GM12801 (cell line): ENCODE measurements around the gene SH3YL1.

Experiments used
- TF ChIP-seq, protein P1 (sequence below): IDR thresholded peaks from one replicate; pipeline ENCODE4 v1.5.1; 2011; ENCODE audit warnings: control low read depth; ENCODE audit not compliant: insufficient read length; ENCODE audit errors: extremely low read depth

SH3YL1 gene

DNA sequence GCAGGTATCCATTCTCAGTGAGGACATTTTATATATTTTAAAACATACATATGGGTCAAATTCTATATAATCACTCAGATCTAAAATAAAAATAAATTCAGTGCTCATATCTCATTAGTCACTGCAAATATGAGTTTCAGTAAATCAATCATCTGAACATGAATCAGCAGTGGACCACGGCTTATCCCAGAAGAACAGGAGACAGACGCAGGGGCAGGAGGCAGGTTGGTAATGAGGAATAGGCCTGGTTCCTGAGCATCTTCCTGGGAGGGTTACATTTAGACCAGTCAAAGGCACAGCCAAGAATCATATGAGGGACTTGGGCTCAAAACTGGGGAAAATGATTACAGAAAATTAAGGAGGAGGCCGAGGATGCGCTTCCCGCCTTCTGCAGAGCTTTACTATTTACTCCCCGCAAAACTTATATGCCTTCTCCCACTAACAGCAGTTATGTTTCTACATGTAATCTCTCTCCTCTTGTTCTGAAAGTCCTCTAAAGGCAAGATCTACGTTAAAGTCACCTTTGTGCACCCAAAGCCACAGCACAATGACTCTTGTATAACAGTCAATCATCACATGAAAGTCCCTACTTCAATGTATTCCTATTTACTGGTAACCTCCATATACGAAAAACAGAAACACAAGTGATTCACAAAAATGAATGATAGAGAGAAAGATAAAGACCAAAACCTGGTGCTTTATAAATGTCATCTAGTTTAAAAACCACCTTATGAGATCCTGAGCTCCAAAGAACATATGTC lies 35.1 kb downstream of the SH3YL1 start:
- TF ChIP-seq, protein P1, sequence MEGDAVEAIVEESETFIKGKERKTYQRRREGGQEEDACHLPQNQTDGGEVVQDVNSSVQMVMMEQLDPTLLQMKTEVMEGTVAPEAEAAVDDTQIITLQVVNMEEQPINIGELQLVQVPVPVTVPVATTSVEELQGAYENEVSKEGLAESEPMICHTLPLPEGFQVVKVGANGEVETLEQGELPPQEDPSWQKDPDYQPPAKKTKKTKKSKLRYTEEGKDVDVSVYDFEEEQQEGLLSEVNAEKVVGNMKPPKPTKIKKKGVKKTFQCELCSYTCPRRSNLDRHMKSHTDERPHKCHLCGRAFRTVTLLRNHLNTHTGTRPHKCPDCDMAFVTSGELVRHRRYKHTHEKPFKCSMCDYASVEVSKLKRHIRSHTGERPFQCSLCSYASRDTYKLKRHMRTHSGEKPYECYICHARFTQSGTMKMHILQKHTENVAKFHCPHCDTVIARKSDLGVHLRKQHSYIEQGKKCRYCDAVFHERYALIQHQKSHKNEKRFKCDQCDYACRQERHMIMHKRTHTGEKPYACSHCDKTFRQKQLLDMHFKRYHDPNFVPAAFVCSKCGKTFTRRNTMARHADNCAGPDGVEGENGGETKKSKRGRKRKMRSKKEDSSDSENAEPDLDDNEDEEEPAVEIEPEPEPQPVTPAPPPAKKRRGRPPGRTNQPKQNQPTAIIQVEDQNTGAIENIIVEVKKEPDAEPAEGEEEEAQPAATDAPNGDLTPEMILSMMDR, result no peak

DNA sequence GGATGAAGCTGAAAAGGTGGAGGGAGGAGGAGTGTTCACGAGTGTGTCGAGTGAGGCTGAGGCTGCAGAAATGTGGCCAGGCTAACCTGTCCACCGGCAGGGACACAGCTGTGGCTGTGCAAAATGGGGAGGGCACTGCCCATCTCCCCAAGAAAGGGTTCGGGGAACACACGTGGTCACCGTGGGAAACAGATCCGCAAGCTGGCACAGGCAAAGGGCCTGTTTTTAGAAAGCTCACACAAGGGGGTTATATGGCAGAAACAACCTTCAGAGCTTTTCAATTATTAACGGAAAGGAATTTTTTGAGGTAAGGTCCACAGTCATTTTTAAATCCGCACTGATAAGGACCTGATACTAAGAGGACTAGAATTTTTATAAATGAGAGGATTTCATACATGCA lies 35.7 kb downstream of the SH3YL1 start:
- TF ChIP-seq, protein P1, result no peak

DNA sequence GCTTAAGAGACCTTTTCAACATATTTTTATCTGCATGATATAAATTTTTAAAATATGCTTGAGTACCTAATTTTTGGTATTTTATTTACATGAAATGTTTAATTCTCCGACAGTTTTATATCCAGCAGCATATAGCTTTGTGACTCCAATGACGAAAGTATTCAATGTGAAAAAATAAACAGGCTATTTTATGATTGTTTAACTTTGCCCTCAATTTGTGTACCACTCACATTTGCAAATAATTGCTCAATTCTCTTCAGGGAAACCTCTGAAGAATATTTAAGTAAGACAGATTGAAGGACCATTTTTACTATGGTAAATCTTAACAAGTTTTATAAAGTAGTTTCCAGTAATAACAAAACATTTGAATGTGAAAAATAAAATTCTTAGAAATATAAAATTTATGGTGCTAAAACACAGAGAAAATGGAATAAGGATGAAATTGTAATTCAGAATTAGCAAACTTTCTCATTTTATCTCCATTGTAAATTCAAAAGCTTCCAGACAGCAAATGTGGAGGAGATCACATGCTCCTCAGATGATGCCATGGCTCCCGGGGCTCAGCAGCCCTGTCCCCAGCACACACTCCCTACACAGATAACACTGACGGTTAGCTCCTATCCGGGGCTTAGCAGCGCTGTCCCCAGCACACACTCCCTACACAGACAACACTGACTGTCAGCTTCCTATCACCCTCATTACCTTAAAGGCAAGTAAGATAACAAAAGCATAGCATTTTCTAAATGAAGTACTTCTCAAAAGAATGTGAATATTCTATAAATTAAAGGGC lies 39.7 kb downstream of the SH3YL1 start:
- TF ChIP-seq, protein P1, result no peak

DNA sequence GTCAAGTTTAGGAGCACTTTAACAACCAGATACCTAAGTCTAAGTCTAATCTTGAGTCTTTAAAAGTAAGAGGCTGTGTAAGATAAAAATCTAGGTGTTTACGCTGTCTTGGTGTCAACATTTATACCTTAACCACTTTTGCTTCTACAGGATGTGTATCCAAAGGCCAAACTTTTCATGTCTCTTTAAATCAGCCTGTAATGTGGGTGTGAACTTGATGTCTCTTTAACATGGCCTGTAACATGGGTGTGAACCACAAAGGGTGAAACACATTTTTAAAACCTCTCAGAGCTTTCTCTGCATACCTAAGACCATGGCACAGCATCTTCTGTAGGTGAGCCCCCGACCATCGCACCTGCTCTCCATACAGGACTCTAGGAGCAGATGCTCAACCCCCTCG lies 40.4 kb downstream of the SH3YL1 start:
- TF ChIP-seq, protein P1, result no peak

DNA sequence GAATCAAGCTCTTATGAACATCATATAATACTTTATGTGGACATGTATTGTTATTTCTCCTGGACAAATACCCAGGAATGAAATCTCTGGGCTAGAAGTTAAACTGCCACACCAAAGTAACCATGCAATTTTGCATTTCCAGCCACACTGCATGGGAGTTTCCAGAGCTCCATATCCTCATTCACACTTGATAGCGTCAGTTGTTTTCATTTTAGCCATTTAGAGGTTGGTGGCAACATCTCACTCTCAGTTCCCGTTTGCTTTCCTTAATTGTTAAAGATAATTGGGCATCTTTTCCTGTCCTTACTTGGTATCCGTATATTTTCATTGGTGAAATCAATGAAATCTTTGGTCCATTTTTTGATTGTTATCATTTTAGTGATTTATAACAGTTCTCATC lies 47.8 kb downstream of the SH3YL1 start:
- TF ChIP-seq, protein P1, result no peak

DNA sequence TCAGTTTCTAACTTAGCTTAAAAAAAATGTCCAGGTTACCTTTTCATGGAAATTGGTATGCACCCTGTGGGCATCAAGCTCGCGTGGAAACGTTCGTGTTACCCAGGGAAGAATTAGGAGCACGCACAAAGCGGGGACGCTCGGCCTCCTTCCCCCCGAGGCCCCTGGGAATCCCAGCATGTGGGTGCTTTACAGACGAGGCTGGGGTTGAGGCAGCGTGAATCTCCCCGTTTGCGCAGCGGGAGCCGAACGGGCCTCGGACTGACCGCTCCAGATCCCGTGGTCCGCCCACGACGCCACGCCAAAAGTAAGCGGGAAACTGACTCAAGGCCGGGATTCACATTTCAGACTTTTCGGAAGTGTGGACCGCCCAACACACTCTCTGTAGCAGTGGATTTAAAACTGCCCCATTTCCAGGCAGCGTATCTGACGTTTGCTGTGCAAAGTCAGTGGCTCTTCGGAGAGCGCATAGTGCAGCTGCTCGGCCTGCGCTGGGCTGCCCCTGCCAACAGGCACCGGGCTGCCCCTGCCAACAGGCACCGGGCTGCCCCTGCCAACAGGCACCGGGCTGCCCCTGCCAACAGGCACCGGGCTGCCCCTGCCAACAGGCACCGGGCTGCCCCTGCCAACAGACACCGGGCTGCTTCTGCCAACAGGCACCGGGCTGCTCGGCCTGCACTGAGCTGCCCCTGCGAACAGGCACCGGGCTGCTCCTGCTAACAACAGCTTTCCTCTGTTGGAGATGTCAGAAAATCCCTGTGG lies 49.7 kb downstream of the SH3YL1 start:
- TF ChIP-seq, protein P1, result no peak
